ENCODE data around the gene MICB.

GRCh38 chr6:31453259-31453658 is 44.7 kb upstream of the MICB start:
- TF ChIP-seq CTCF (IDR thresholded peaks at IDR 0.05) (no peak), EZH2 (IDR thresholded peaks at IDR 0.05; ENCODE audit: borderline replicate concordance, insufficient read depth, low read depth, low read length, poor library complexity, severe bottlenecking) (no peak)
